GM18867 (cell line): Measurements from ENCODE around the gene IFT27.
"Not testable (repeated sequence)": the region's sequence is repeated elsewhere in the genome, so short reads cannot be mapped to it uniquely, and the experiment has no call there.

ENCODE experiments used
- ATAC-seq: cut with Tn5 transposase; IDR thresholded peaks from one replicate; pipeline ENCODE4 v1.9.1; 2021; ENCODE audit warnings: mild to moderate bottlenecking, moderate library complexity; ENCODE audit not compliant: unreplicated experiment

Gene IFT27

GRCh38 chr22:36765943-36766450 lies 9.9 kb downstream of the IFT27 start:
- no peak for ATAC-seq

DNA sequence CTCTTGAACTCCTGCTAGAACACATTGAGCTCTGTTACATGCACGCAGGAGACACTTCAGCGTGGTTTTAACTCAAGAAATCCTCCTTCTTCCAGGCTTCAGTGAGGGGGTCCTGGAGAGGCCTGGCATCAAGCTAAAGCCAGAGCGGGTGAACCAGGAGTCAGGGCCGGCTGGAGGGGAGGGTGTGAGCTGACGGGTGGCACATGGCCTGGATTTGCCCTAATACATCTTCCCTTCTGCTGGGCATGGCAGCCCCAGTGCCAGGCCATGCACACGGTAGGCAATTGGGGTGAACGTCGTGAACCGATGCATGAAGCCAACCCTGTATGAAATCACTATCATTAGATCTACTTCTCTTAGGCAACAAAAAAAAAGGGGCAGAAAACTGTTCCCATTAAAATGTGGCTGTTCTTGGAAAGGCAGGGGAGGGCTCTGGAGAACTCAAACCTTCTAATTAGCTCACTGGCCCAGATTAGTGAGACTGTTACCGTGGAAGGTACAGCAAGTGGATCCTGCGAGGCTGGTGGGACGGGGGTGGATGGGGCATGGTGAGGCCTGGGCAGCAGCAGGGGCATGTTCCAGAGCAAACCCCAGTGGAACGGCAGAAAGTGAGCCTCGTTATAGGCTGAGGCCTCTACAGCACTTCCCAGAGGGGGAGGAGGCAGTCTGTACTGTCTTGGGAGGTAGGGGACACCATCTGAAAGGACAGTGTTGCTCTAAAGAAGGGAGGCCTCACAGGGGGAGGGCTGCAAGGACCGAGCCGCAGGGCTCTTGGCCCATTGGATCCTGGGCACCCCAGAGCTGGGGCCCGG lies 10.6 kb downstream of the IFT27 start:
- no peak for ATAC-seq

GRCh38 chr22:36764641-36765040 lies 11.3 kb downstream of the IFT27 start:
- no peak for ATAC-seq

DNA sequence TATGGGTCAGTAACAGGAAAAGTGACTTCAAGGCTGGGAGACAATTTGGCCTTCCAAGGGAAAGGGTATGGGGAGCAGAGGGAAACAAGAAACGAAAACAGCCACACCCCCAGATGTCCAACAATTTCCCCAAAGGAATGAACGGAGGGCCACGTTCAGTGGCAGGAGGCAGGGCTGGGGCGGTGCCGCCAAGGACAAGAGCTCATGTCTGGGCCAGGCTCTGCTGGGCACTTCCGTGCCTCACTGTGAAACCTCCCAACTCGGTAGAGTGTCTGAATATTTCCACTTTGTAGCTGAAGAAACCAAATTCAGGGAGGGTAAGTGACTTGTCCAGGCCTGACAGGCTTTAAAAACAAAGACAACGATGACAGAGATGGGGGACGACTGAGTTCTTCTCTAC lies 11.9 kb downstream of the IFT27 start:
- no peak for ATAC-seq

DNA sequence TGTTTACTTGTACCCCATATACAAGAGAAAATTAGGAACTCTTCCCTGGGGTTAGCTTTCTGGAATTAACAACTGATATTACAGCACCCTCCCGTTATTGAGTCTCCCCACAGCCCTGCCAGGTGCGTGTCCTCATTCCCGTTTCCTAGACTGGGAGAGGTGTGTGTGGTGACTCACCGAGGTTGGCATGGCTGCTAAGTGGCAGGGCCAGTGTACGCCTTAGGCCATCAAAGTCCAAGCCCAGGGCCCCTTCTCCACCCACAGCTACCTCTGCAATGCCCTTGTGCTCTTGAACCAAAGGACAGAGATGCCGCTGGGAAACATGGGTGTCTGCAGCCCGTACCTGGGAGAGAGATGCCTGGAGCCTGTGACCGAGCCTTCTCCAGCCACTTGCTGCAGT lies 12.3 kb downstream of the IFT27 start:
- no peak for ATAC-seq

GRCh38 chr22:36762687-36763260 lies 13.1 kb downstream of the IFT27 start:
- ATAC-seq: no peak

GRCh38 chr22:36761553-36762240 lies 14.2 kb downstream of the IFT27 start:
- ATAC-seq: no peak

DNA sequence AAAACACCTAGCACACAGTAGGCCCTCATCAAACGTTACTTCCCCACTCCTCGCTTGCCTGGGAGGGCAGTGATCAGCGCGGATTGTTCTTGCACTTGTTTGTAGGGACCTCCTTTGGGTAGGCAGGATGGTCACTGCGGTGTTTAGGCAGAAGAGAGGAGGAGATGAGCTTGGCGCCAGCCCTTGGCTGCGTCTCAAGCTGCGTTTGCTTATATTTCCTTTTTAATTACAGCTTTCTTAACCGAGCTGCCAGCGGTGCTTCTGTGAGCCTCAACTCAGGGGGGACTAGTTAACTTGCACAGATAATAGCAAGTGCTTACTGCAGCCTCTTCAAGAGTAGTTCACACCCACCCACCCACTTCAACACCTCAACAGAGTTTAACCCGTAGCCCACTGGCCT lies 15.1 kb downstream of the IFT27 start:
- ATAC-seq: no peak

- no peak for ATAC-seq
These were observed 16.3 kb downstream of the IFT27 start for GRCh38 chr22:36759481-36760159.

- no peak for ATAC-seq
These were observed 17.1 kb downstream of the IFT27 start for GRCh38 chr22:36758792-36759271.

DNA sequence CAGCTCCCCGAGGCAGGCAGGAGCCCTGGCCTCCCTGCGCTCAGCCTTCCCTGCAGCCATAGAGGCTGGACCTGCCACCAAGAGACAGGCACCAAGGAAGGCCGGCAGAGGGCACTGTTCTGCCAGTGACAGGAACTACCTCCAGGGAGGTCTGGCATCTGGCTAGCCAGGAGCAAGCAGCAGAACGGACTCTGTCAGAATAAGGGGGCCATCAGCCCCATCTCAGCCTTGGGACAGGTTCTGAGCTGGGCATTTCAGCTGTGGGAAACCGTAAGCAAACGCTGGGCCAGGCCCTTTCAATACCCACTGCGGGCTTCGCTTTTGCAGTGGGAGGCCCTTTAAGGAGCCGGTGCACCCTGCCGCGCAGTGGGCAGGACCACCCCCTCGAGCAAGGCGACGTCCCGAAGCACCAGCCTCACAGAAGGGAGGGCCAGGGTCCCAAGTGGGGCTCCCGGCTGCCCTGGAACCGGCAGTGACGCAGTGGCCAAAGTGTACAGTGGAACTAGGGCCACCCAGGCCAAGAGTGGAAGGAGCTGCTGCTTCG lies 18.2 kb downstream of the IFT27 start:
- ATAC-seq: no peak

DNA sequence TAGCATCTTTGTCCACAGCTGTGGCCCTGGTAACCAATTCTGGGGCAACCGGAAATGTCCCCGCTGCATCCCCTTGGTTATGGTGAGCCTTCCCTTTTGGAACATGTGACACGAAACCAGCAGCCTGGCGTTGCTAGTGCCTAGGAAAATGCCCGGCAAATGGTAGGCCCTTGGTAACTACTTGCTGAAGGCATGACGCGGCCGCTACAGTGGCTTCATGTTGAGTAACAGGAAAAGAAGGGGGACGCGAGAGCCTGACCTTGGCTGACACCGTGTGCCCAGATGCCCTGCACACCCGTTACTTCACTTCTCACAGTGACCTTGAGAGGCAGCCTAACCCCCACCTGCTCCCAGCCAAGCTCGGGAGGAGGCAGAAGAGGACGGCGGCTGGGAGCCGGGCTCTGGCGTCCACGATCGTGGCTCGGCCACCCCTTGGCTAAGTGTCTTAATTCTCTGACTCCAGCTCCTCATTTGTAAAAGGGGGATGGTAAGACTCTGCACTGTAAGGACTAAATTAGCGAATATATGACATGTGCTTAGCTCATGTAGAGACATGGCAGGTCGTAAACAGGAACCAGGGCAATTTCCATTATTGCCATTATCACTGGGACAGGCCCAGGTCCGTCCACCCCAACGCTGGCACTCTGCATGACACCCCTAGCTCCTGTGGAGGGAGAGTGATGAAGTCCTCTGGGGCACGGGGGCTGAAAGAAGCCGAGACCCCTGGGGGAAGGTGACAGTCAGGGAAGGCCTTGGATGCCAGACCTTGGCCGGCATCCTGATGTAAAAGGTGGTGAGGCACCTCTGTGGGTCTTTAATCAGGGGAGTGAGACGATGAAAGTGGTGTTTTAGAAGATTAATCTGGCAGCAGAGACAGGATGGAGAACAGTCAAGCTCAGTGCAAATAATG lies 18.9 kb downstream of the IFT27 start:
- ATAC-seq: no peak

DNA sequence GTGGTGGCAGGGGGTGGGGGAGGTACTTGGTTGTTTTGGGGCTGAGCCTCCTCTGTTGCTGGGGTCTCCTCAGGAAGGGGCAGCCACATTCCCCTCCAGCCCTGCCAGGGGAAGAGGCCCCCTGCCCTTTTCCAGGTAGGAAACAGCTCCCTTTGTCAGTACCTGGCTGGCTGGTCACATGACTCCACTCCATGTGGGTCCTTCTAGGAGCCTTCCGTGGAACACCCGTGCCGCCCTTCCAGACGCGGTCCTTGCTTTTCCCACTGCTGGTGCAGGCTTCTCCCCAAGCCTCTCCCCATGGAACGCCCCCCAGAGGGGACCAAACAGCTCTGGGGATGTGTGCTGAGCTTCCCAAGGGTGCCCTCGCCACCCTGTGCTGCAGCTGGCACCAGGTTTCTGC lies 19.9 kb downstream of the IFT27 start:
- no peak for ATAC-seq

DNA sequence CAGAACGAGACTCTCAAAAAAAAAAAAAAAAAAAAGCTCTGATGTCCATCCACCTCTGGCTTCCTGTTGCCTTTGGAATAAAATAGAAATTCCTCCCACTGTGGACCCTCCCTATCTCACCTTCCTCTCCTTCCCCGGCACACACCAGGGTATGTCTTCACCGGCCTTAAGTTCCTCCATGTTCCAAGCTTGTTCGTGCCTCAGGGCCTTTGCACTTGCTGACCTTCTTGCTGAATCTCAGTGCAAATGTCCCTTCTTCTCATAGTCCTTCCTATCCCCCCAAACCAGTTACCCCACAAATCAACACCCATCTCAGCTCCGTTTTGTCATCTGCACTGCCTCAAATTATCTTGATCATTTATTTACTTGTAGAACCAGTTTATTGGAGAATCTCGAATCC lies 20.6 kb downstream of the IFT27 start:
- ATAC-seq: no peak

DNA sequence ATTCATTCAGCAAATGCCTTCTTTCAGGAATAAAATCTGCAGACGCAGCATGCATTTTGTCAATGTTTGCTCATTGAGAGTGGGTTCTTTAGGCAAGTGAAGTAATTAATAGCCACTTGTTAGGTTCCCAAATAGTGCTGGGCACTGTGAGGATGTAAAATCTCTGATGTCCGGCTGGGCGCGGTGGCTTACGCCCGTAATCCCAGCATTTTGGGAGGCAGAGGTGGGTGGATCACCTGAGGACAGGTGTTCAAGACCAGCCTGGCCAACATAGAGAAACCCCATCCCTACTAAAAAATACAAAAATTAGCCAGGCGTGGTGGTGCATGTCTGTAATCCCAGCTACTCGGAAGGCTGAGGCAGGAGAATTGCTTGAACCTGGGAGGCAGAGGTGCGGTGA lies 21.0 kb downstream of the IFT27 start:
- not testable (repeated sequence) for ATAC-seq

- ATAC-seq: no peak
These were observed 22.0 kb downstream of the IFT27 start for GRCh38 chr22:36753916-36754315.

GRCh38 chr22:36753120-36753802 lies 22.7 kb downstream of the IFT27 start:
- ATAC-seq: no peak

DNA sequence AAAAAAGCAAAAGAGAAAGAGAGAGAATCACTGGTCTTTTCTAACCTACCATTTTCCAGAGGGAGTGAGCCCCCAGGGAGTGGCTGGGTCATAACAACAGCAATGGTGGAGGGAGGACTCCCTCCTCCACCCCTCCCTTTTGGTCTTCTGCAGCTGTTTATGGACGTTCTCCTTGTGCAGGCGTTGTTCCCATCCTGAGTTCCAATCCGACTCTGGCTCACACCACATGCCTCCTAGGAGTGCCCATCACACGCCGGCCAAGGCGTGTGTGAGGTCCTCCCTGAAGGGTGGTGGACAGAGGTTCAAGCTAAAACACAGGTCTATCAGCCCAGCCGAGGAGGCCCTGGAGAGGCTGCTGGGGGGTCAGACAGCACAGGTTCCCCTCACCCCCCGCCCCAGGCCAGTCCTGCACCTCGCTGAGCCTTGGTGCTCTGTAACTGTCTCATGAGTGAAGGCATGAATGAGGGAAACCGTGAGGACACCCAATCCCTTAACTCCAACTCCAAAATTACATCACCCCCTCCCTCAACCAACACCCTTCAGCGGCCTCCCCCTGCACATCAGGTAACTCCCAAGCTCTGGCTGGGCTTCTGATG lies 29.4 kb downstream of the IFT27 start:
- ATAC-seq: no peak
